WTC11 (cell line): ENCODE measurements around the gene NNT. TPM values are rescaled to one million over a fixed set of nuclear protein-coding genes. Genes with fewer than 3 reads are reported as not detected.

Experiments
- ATAC-seq: fragments of 200-7000 bp; cut with Tn5 transposase; 2 replicates; pipeline ENCODE4 v1.10.0; 2021; ENCODE audit warnings: mild to moderate bottlenecking, moderate library complexity
- CTCF ChIA-PET: fragments of 300-600 bp; sonication (Branson Sonifier 250); formaldehyde crosslinking; loops from one replicate; lab custom pipeline; 2021; ENCODE audit warnings: antibody characterized with exemption; lab: Charles Lee
- POLR2A ChIA-PET: fragments of 350-600 bp; sonication (Branson Sonifier 250); formaldehyde crosslinking; loops from one replicate; lab custom pipeline; 2021; ENCODE audit warnings: antibody characterized with exemption; lab: Charles Lee
- DNase-seq: peaks from one replicate; pipeline ENCODE4 v3.0.0; 2021; ENCODE audit warnings: low spot score
- H3K27ac Mint-ChIP-seq: 2 replicates; pipeline ENCODE4 v1.8.0; 2021; ENCODE audit warnings: mixed read lengths
- H3K27me3 Mint-ChIP-seq: 2 replicates; pipeline ENCODE4 v1.8.0; 2021; ENCODE audit warnings: low read depth, mild to moderate bottlenecking, moderate library complexity, mixed read lengths
- H3K36me3 Mint-ChIP-seq: 2 replicates; pipeline ENCODE4 v1.8.0; 2021; ENCODE audit warnings: mixed read lengths
- H3K4me1 Mint-ChIP-seq: 2 replicates; pipeline ENCODE4 v1.8.0; 2022; ENCODE audit warnings: mixed read lengths
- H3K4me3 Mint-ChIP-seq: 2 replicates; pipeline ENCODE4 v1.8.0; 2021; ENCODE audit warnings: mild to moderate bottlenecking, moderate library complexity, mixed read lengths
- H3K9me3 Mint-ChIP-seq: 2 replicates; pipeline ENCODE4 v1.8.0; 2021; ENCODE audit warnings: mixed read lengths
- ATF1 ChIP-seq: sonication (generic); formaldehyde crosslinking; IDR thresholded peaks from 2 replicates; pipeline ENCODE4 v1.8.1; 2023; ENCODE audit warnings: mild to moderate bottlenecking, moderate library complexity, missing genetic modification reagents
- ATF2 ChIP-seq: sonication (generic); formaldehyde crosslinking; IDR thresholded peaks from 2 replicates; pipeline ENCODE4 v1.8.1; 2022; ENCODE audit warnings: low read depth, missing genetic modification reagents, borderline replicate concordance
- CDX4 ChIP-seq: fragments of 250-450 bp; sonication (Bioruptor Pico); IDR thresholded peaks from 2 replicates; pipeline ENCODE4 v1.9.0; 2021; ENCODE audit warnings: moderate library complexity, mild to moderate bottlenecking, inconsistent platforms, borderline replicate concordance
- CREM ChIP-seq: sonication (generic); formaldehyde crosslinking; IDR thresholded peaks from 2 replicates; pipeline ENCODE4 v1.8.1; 2022; ENCODE audit warnings: mild to moderate bottlenecking, missing genetic modification reagents, moderate library complexity
- E2F5 ChIP-seq: sonication (generic); formaldehyde crosslinking; IDR thresholded peaks from 2 replicates; pipeline ENCODE4 v1.8.1; 2022; ENCODE audit warnings: mild to moderate bottlenecking, moderate library complexity, missing genetic modification reagents
- EMX1 ChIP-seq: fragments of 250-450 bp; sonication (Bioruptor Pico); IDR thresholded peaks from 2 replicates; pipeline ENCODE4 v1.8.0; 2021; ENCODE audit warnings: mild to moderate bottlenecking
- FOXP4 ChIP-seq: sonication (generic); formaldehyde crosslinking; IDR thresholded peaks from 2 replicates; pipeline ENCODE4 v1.8.0; 2022; ENCODE audit warnings: mild to moderate bottlenecking, missing genetic modification reagents
- IRF1 ChIP-seq: sonication (generic); formaldehyde crosslinking; IDR thresholded peaks from 2 replicates; pipeline ENCODE4 v1.8.0; 2023; ENCODE audit warnings: missing genetic modification reagents
- JUN ChIP-seq: sonication (generic); formaldehyde crosslinking; IDR thresholded peaks from 2 replicates; pipeline ENCODE4 v1.8.0; 2023; ENCODE audit warnings: mild to moderate bottlenecking, missing genetic modification reagents
- KAT7 ChIP-seq: sonication (generic); formaldehyde crosslinking; IDR thresholded peaks from 2 replicates; pipeline ENCODE4 v1.8.1; 2023; ENCODE audit warnings: missing genetic modification reagents, mild to moderate bottlenecking, borderline replicate concordance
- MAX ChIP-seq: sonication (generic); formaldehyde crosslinking; IDR thresholded peaks from 2 replicates; pipeline ENCODE4 v1.8.0; 2022; ENCODE audit warnings: mild to moderate bottlenecking, missing genetic modification reagents
- MXD4 ChIP-seq: fragments of 250-450 bp; sonication (Bioruptor Pico); IDR thresholded peaks from 2 replicates; pipeline ENCODE4 v1.8.0; 2021; ENCODE audit warnings: mild to moderate bottlenecking, moderate library complexity, borderline replicate concordance
- NR2C2 ChIP-seq: sonication (generic); formaldehyde crosslinking; IDR thresholded peaks from 2 replicates; pipeline ENCODE4 v1.8.0; 2022; ENCODE audit warnings: mild to moderate bottlenecking, missing genetic modification reagents
- PRRX2 ChIP-seq: fragments of 250-450 bp; sonication (Bioruptor Pico); IDR thresholded peaks from 2 replicates; pipeline ENCODE4 v1.8.0; 2021; ENCODE audit warnings: mild to moderate bottlenecking
- RELA ChIP-seq: sonication (generic); formaldehyde crosslinking; IDR thresholded peaks from 2 replicates; pipeline ENCODE4 v1.8.1; 2022; ENCODE audit warnings: missing genetic modification reagents, mild to moderate bottlenecking, borderline replicate concordance
- SMAD3 ChIP-seq: sonication (generic); formaldehyde crosslinking; IDR thresholded peaks from 2 replicates; pipeline ENCODE4 v1.8.0; 2022; ENCODE audit warnings: missing genetic modification reagents, mild to moderate bottlenecking, borderline replicate concordance
- TCF7 ChIP-seq: sonication (generic); formaldehyde crosslinking; IDR thresholded peaks from 2 replicates; pipeline ENCODE4 v1.8.0; 2022; ENCODE audit warnings: mild to moderate bottlenecking, low read depth, missing genetic modification reagents, moderate library complexity
- USF1 ChIP-seq: sonication (generic); formaldehyde crosslinking; IDR thresholded peaks from 2 replicates; pipeline ENCODE4 v1.8.0; 2022; ENCODE audit warnings: mild to moderate bottlenecking, missing genetic modification reagents
- ZMAT4 ChIP-seq: fragments of 250-450 bp; sonication (Bioruptor Pico); IDR thresholded peaks from 2 replicates; pipeline ENCODE4 v1.9.0; 2021; ENCODE audit warnings: mild to moderate bottlenecking
- ZNF121 ChIP-seq: sonication (generic); formaldehyde crosslinking; IDR thresholded peaks from 2 replicates; pipeline ENCODE4 v1.8.0; 2023; ENCODE audit warnings: missing genetic modification reagents
- ZNF138 ChIP-seq: sonication (generic); formaldehyde crosslinking; conservative IDR thresholded peaks from 2 replicates; pipeline ENCODE4 v1.8.1; 2022; ENCODE audit warnings: mild to moderate bottlenecking, moderate library complexity, missing genetic modification reagents
- ZNF219 ChIP-seq: sonication (generic); formaldehyde crosslinking; IDR thresholded peaks from 2 replicates; pipeline ENCODE4 v1.8.0; 2023; ENCODE audit warnings: missing genetic modification reagents, mild to moderate bottlenecking, borderline replicate concordance
- ZNF281 ChIP-seq: sonication (generic); formaldehyde crosslinking; IDR thresholded peaks from 2 replicates; pipeline ENCODE4 v1.8.0; 2023; ENCODE audit warnings: mild to moderate bottlenecking, missing genetic modification reagents
- ZNF512 ChIP-seq: sonication (generic); formaldehyde crosslinking; IDR thresholded peaks from 2 replicates; pipeline ENCODE4 v1.8.1; 2022; ENCODE audit warnings: missing genetic modification reagents, borderline replicate concordance
- ZNF671 ChIP-seq: fragments of 250-450 bp; sonication (Bioruptor Pico); IDR thresholded peaks from 2 replicates; pipeline ENCODE4 v1.8.0; 2021; ENCODE audit warnings: mild to moderate bottlenecking
- total RNA-seq: library from RNA; stranded (reverse); gene quantifications from 3 replicates; pipeline ENCODE4 v1.2.3, GENCODE V29; 2021

NNT gene
- total RNA-seq, 1 experiment from 2014 or later: 37.6 TPM

- CTCF ChIA-PET: interaction anchor here (0.9 kb wide), 1 partner anchor 694 kb away, joined by 3 read pairs; no protein-coding TSS in a partner anchor
- DNase-seq (no peak), ATAC-seq (no peak)
- Mint-ChIP-seq H3K4me3 (no peak overlapping the region), H3K36me3 (no peaks in the 10 kb centered on the region), H3K9me3 (no peaks in the 10 kb centered on the region), H3K27ac (no peak overlapping the region), H3K27me3 (no peaks in the 10 kb centered on the region), H3K4me1 (no peaks in the 10 kb centered on the region)
- TF ChIP-seq EMX1 (CRISPR knock-in tag) (no peak), ZMAT4 (no peak), PRRX2 (CRISPR knock-in tag) (no peak), ZNF138 (CRISPR knock-in tag) (no peak), USF1 (CRISPR knock-in tag) (no peak), TCF7 (CRISPR knock-in tag) (no peak)
- POLR2A ChIA-PET: no interaction called here
Observed at GRCh38 chr5:43638107-43638506, 35.1 kb downstream of the NNT start.

- Mint-ChIP-seq H3K4me1 (no peaks in the 10 kb centered on the region), H3K36me3 (no peaks in the 10 kb centered on the region), H3K27me3 (no peaks in the 10 kb centered on the region), H3K9me3 (no peaks in the 10 kb centered on the region), H3K27ac (no peak overlapping the region), H3K4me3 (no peak overlapping the region)
- ATAC-seq (no peak), DNase-seq (no peak)
- ChIA-PET CTCF (no interaction called here), POLR2A (no interaction called here)
- TF ChIP-seq MAX (CRISPR knock-in tag): no peak
- no peak for TF ChIP-seq SMAD3 (CRISPR knock-in tag)
- no peak for TF ChIP-seq RELA (CRISPR knock-in tag)
- no peak for TF ChIP-seq ZNF671 (CRISPR knock-in tag)
- no peak for TF ChIP-seq JUN (CRISPR knock-in tag)
- no peak for TF ChIP-seq ZNF512
- no peak for TF ChIP-seq KAT7
- no peak for TF ChIP-seq FOXP4 (CRISPR knock-in tag)
- TF ChIP-seq NR2C2 (CRISPR knock-in tag): no peak
- no peak for TF ChIP-seq ATF1 (CRISPR knock-in tag)
- no peak for TF ChIP-seq CREM (CRISPR knock-in tag)
- no peak for TF ChIP-seq ATF2
- TF ChIP-seq ZNF281 (CRISPR knock-in tag): no peak
- no peak for TF ChIP-seq E2F5
- TF ChIP-seq CDX4: no peak
- no peak for TF ChIP-seq ZNF121 (CRISPR knock-in tag)
- TF ChIP-seq IRF1 (CRISPR knock-in tag): no peak
- no peak for TF ChIP-seq MXD4 (CRISPR knock-in tag)
- no peak for TF ChIP-seq ZNF219 (CRISPR knock-in tag)
Observed at GRCh38 chr5:43638546-43638945, 35.6 kb downstream of the NNT start.
